GM12878 (cell line): ENCODE measurements around the gene NTRK3. TPM values are rescaled to one million over a fixed set of nuclear protein-coding genes. Genes with fewer than 3 reads are reported as not detected.

Experiments used
- ATAC-seq: fragments of 200-7000 bp; cut with Tn5 transposase; 3 replicates; pipeline ENCODE4 v1.9.1; 2020; ENCODE audit warnings: mild to moderate bottlenecking, moderate library complexity
- BruUV-seq: library from RNA; stranded (reverse); fragments of 400-500 nt; replicated peaks from 2 replicates; lab custom pipeline; 2021; lab: Mats Ljungman, UMichigan
- CTCF ChIA-PET: fragments of 300-600 bp; sonication (Branson Sonifier 250); formaldehyde crosslinking; extraction: SDS; loops from one replicate; lab custom pipeline; 2021; ENCODE audit warnings: inconsistent platforms; lab: Yijun Ruan, JAX
- POLR2A ChIA-PET: fragments of 350-600 bp; formaldehyde crosslinking; extraction: SDS; loops from one replicate; lab custom pipeline; 2021; ENCODE audit warnings: inconsistent platforms; lab: Charles Lee
- RAD21 ChIA-PET: fragments of 300-600 bp; sonication (Branson Sonifier 250); formaldehyde crosslinking; loops from one replicate; lab custom pipeline; 2023; ENCODE audit warnings: antibody characterized with exemption; ENCODE audit not compliant: unreplicated experiment; lab: Charles Lee
- SMC1A ChIA-PET: fragments of 300-600 bp; sonication (Branson Sonifier 250); formaldehyde crosslinking; loops from one replicate; lab custom pipeline; 2023; ENCODE audit not compliant: unreplicated experiment, uncharacterized antibody; lab: Charles Lee
- DNase-seq: peaks from one replicate; pipeline ENCODE4 v3.0.0-alpha.2; 2011; ENCODE audit warnings: low read depth, low spot score
- FAIRE-seq: peaks from 3 replicates; lab custom pipeline; 2011; peaks lifted over from hg19 to GRCh38; lab: Jason Lieb, UNC
- H2AFZ ChIP-seq: 2 replicates; pipeline ENCODE4 v1.6.0; 2011; ENCODE audit warnings: low read depth, low read length, control low read depth; ENCODE audit not compliant: control insufficient read depth
- H3K27ac ChIP-seq: 2 replicates; pipeline ENCODE4 v1.5.1; 2011; ENCODE audit warnings: control low read depth; ENCODE audit not compliant: control insufficient read depth, insufficient read depth
- H3K27me3 ChIP-seq, 2 experiments: replicated peaks in 1 of 2; 2 replicates each; pipeline versions ENCODE4 v1.6.0 to v1.6.1; 2011; ENCODE audit warnings: low read length in 1 of 2; ENCODE audit not compliant: control insufficient read depth in 2 of 2, insufficient read depth in 2 of 2
- H3K36me3 ChIP-seq, 2 experiments: 2 replicates each; pipeline ENCODE4 v1.5.1; 2011; ENCODE audit warnings: low read length in 1 of 2; ENCODE audit not compliant: control insufficient read depth in 2 of 2, insufficient read depth in 2 of 2
- H3K4me1 ChIP-seq: 2 replicates; pipeline ENCODE4 v1.6.1; 2011; ENCODE audit warnings: mild to moderate bottlenecking, low read length, moderate library complexity, mixed read lengths; ENCODE audit not compliant: control insufficient read depth, insufficient read depth
- H3K4me2 ChIP-seq: 2 replicates; pipeline ENCODE4 v1.6.0; 2011; ENCODE audit warnings: control low read depth; ENCODE audit not compliant: control insufficient read depth, insufficient read depth
- H3K4me3 ChIP-seq: fragments of 200-600 bp; sonication (generic); 2 replicates; pipeline ENCODE4 v1.5.1; 2016
- H3K79me2 ChIP-seq: 2 replicates; pipeline ENCODE4 v1.6.0; 2011; ENCODE audit warnings: low read length; ENCODE audit not compliant: control insufficient read depth, insufficient read depth
- H3K9ac ChIP-seq: 2 replicates; pipeline ENCODE4 v1.8.0; 2011; ENCODE audit warnings: low read length, control low read depth, mixed read lengths; ENCODE audit not compliant: control insufficient read depth, insufficient read depth
- H3K9me3 ChIP-seq: replicated peaks from 3 replicates; pipeline ENCODE4 v1.5.1; 2011; ENCODE audit warnings: mild to moderate bottlenecking, low read length; ENCODE audit not compliant: control insufficient read depth, insufficient read depth
- H4K20me1 ChIP-seq: 2 replicates; pipeline ENCODE4 v1.6.0; 2011; ENCODE audit not compliant: control insufficient read depth, insufficient read depth
- ATF7 ChIP-seq: fragments of 450-650 bp; IDR thresholded peaks from 2 replicates; pipeline ENCODE4 v1.6.1; 2016; ENCODE audit warnings: low read depth, mild to moderate bottlenecking
- EED ChIP-seq: sonication (generic); IDR thresholded peaks from 2 replicates; pipeline ENCODE4 v1.6.1; 2016; ENCODE audit warnings: antibody characterized with exemption, low read depth
- EP300 ChIP-seq, 2 experiments: fragments of 150-350 bp in 1 of 2; IDR thresholded peaks; 2 replicates each; pipeline ENCODE4 v1.6.1; 2011 to 2012; ENCODE audit warnings: low read depth in 2 of 2, low read length in 2 of 2, borderline replicate concordance in 1 of 2, improper control_type of control experiment in 1 of 2, inconsistent platforms in 1 of 2; ENCODE audit not compliant: control insufficient read depth in 1 of 2
- IKZF1 ChIP-seq: fragments of 450-650 bp; conservative IDR thresholded peaks from 2 replicates; pipeline ENCODE4 v1.6.1; 2017; ENCODE audit warnings: antibody characterized with exemption, mild to moderate bottlenecking
- MLLT1 ChIP-seq: fragments of 450-650 bp; IDR thresholded peaks from 2 replicates; pipeline ENCODE4 v1.6.1; 2016; ENCODE audit warnings: mild to moderate bottlenecking
- PML ChIP-seq: IDR thresholded peaks from 2 replicates; pipeline ENCODE4 v1.6.1; 2012; ENCODE audit warnings: low read length, inconsistent platforms
- POLR2A ChIP-seq: IDR thresholded peaks from 2 replicates; pipeline ENCODE4 v1.6.1; 2011; ENCODE audit warnings: low read depth, mild to moderate bottlenecking, low read length
- POLR2AphosphoS5 ChIP-seq: IDR thresholded peaks from 2 replicates; pipeline ENCODE4 v1.6.1; 2011; ENCODE audit warnings: mild to moderate bottlenecking, low read length, inconsistent platforms
- SMAD5 ChIP-seq: IDR thresholded peaks from 2 replicates; pipeline ENCODE4 v1.6.1; 2016; ENCODE audit warnings: antibody characterized with exemption, low read depth
- SMARCA5 ChIP-seq: fragments of 450-650 bp; IDR thresholded peaks from 2 replicates; pipeline ENCODE4 v1.6.1; 2017; ENCODE audit warnings: mild to moderate bottlenecking
- SREBF1 ChIP-seq: IDR thresholded peaks from 2 replicates; pipeline ENCODE4 v1.6.1; 2012; ENCODE audit warnings: mild to moderate bottlenecking, low read length
- SREBF2 ChIP-seq: IDR thresholded peaks from 2 replicates; pipeline ENCODE4 v1.6.1; 2012; ENCODE audit warnings: mild to moderate bottlenecking, low read length
- STAT3 ChIP-seq: IDR thresholded peaks from 2 replicates; pipeline ENCODE4 v1.6.1; 2011; ENCODE audit warnings: low read depth, low read length, improper control_type of control experiment
- SUPT20H ChIP-seq: IDR thresholded peaks from 2 replicates; pipeline ENCODE4 v1.6.1; 2011; ENCODE audit warnings: low read depth, mild to moderate bottlenecking, low read length, moderate library complexity, borderline replicate concordance; ENCODE audit not compliant: control insufficient read depth
- WRNIP1 ChIP-seq: IDR thresholded peaks from 2 replicates; pipeline ENCODE4 v1.6.1; 2011; ENCODE audit warnings: low read depth, low read length, improper control_type of control experiment, borderline replicate concordance
- WGBS: methylation state at CpG from one replicate; pipeline ENCODE4 v1.1.6; 2016; ENCODE audit warnings: low lambda C conversion rate; ENCODE audit not compliant: insufficient replicate concordance, insufficient coverage; ENCODE audit errors: missing lambda C conversion rate; 5-methylcytosine and 5-hydroxymethylcytosine counted together
- in situ Hi-C: fragments of 300-500 bp; cut with MboI; formaldehyde crosslinking; loops from 9 replicates; pipeline ENCODE4 v1.14.3; 2018; ENCODE audit warnings: mixed read lengths
- intact Hi-C: fragments of 100-400 bp; cut with micrococcal nuclease; formaldehyde crosslinking; loops from one replicate; pipeline ENCODE4 v1.14.2; 2022; ENCODE audit not compliant: unreplicated experiment
- polyA plus RNA-seq, 11 experiments: library from polyadenylated mRNA; depleted of rRNA in 4 of 11; unstranded in 6 of 11; stranded (reverse) in 5 of 11; fragments of >200 nt; fragmentation: Nextera tagmentation in 4 of 11; fragmentation: Illumina TruSeq in 1 of 11; extraction: Ambion mirVana in 4 of 11; extraction: Trizol in 1 of 11; gene quantifications; 1 replicate in 1 of 11; 2 replicates in 10 of 11; pipeline versions ENCODE4 v1.2.1 to v1.2.3, GENCODE V29; 2011 to 2016; ENCODE audit warnings: inconsistent platforms in 2 of 11, missing spikeins in 2 of 11, low read depth in 1 of 11
- total RNA-seq, 4 experiments: library from RNA; depleted of rRNA in 3 of 4; stranded (reverse); fragments of >200 nt in 3 of 4; fragmentation: Illumina TruSeq in 1 of 4; extraction: Trizol in 1 of 4; gene quantifications; 2 replicates each; pipeline versions ENCODE4 v1.2.1 to v1.2.3, GENCODE V29; 2013 to 2021

NTRK3 gene
- total and polyA plus RNA-seq, 10 of the 15 experiments (the other 5 are each of a cell fraction or from before 2014, with no cell fraction given): not detected

GRCh38 chr15:88067331-88067685 is 189.2 kb downstream of the NTRK3 start:
- intact Hi-C loops (no loop called here), in situ Hi-C loops (no loop called here)
- H3K4me1 ChIP-seq: no peaks in the 10 kb centered on the region
- H3K79me2 ChIP-seq: no peaks in the 10 kb centered on the region
- ChIA-PET POLR2A (no interaction called here), CTCF (no interaction called here), SMC1A (no interaction called here), RAD21 (no interaction called here)
- H3K27me3 ChIP-seq: no peaks in the 10 kb centered on the region
- no peak overlapping the region for H3K4me3 ChIP-seq
- no peak overlapping the region for H3K4me2 ChIP-seq
- no TSS peak for BruUV-seq
- ATAC-seq: no peak
- FAIRE-seq: no peak
- TF ChIP-seq WRNIP1 (no peak), IKZF1 (no peak), MLLT1 (no peak), SREBF2 (no peak), PML (no peak), POLR2AphosphoS5 (no peak)
- H3K27ac ChIP-seq: no peak overlapping the region
- H3K36me3 ChIP-seq: no peaks in the 10 kb centered on the region
- H4K20me1 ChIP-seq: no peaks in the 10 kb centered on the region; the same call in 1 of the 2 replicates
- whole genome bisulfite sequencing: 0% methylated on average over 3 of the region's 3 CpGs
- no peaks in the 10 kb centered on the region for H3K9me3 ChIP-seq
- no peak for DNase-seq
- no peak overlapping the region for H2AFZ ChIP-seq
- H3K9ac ChIP-seq: no peak overlapping the region

- H3K4me2 ChIP-seq: no peak overlapping the region
- ChIA-PET POLR2A (no interaction called here), RAD21 (no interaction called here), CTCF (no interaction called here), SMC1A (no interaction called here)
- ATAC-seq (no peak), DNase-seq (no peak), FAIRE-seq (no peak)
- H2AFZ ChIP-seq: no peak overlapping the region
- TF ChIP-seq SMARCA5 (no peak), STAT3 (no peak), SREBF1 (no peak), SUPT20H (no peak), EP300 (IDR thresholded peaks at IDR 0.05; ENCODE audit: borderline replicate concordance in 1 of 2, control insufficient read depth in 1 of 2, low read depth in 2 of 2, low read length in 2 of 2) (no peak), ATF7 (no peak), SMAD5 (no peak), EED (no peak), POLR2A (no peak)
- no peaks in the 10 kb centered on the region; the same call in 1 of the 2 replicates for H4K20me1 ChIP-seq
- no peak overlapping the region for H3K4me3 ChIP-seq
- H3K4me1 ChIP-seq: no peaks in the 10 kb centered on the region
- in situ Hi-C loops: no loop called here
- H3K27ac ChIP-seq: no peak overlapping the region
- WGBS: 2% methylated on average over 4 of the region's 4 CpGs
- H3K36me3 ChIP-seq: no peaks in the 10 kb centered on the region
- H3K79me2 ChIP-seq: no peaks in the 10 kb centered on the region
- no TSS peak for BruUV-seq
- H3K27me3 ChIP-seq: no peaks in the 10 kb centered on the region
- intact Hi-C loops: no loop called here
- H3K9me3 ChIP-seq: no peaks in the 10 kb centered on the region
- no peak overlapping the region for H3K9ac ChIP-seq
Measured at GRCh38 chr15:88066636-88067330, 189.8 kb downstream of the NTRK3 start.
